OCI-LY1 (cell line): Measurements from ENCODE around the gene PIANP.

ENCODE experiments used
- H2AFZ ChIP-seq: fragments of 200-600 bp; sonication (generic), shearing (Covaris generic); 2 replicates; pipeline ENCODE4 v1.6.0; 2014; ENCODE audit warnings: antibody characterized with exemption, mild to moderate bottlenecking, low read length
- H3F3A ChIP-seq: fragments of 200-600 bp; sonication (generic), shearing (Covaris generic); 2 replicates; pipeline ENCODE4 v1.6.0; 2014; ENCODE audit warnings: mild to moderate bottlenecking, antibody characterized with exemption, low read length, moderate library complexity; ENCODE audit not compliant: insufficient read depth
- H3K27ac ChIP-seq: fragments of 200-600 bp; sonication (generic); 2 replicates; pipeline ENCODE4 v1.5.1; 2014; ENCODE audit warnings: low read length, mixed run types, mild to moderate bottlenecking, low read depth; ENCODE audit not compliant: poor library complexity, severe bottlenecking
- H3K27me3 ChIP-seq: fragments of 200-600 bp; sonication (generic); 2 replicates; pipeline ENCODE4 v1.6.0; 2014; ENCODE audit warnings: antibody characterized with exemption, mild to moderate bottlenecking, low read length, moderate library complexity; ENCODE audit not compliant: insufficient read depth
- H3K36me3 ChIP-seq: fragments of 200-600 bp; sonication (generic); 2 replicates; pipeline ENCODE4 v1.6.1; 2014; ENCODE audit warnings: mild to moderate bottlenecking, antibody characterized with exemption, low read length, moderate library complexity, mixed read lengths; ENCODE audit not compliant: insufficient read depth
- H3K4me1 ChIP-seq: fragments of 200-600 bp; sonication (generic); 2 replicates; pipeline ENCODE4 v1.5.1; 2014; ENCODE audit warnings: mild to moderate bottlenecking, low read length, moderate library complexity; ENCODE audit not compliant: insufficient read depth, severe bottlenecking
- H3K4me2 ChIP-seq: fragments of 200-600 bp; sonication (generic), shearing (Covaris generic); 2 replicates; pipeline ENCODE4 v1.6.1; 2014; ENCODE audit warnings: low read length
- H3K4me3 ChIP-seq: fragments of 200-600 bp; sonication (generic); 2 replicates; pipeline ENCODE4 v1.5.1; 2014; ENCODE audit warnings: low read length, low read depth, mild to moderate bottlenecking, mixed read lengths; ENCODE audit not compliant: poor library complexity, severe bottlenecking
- H3K79me2 ChIP-seq: fragments of 200-600 bp; shearing (Covaris generic); 2 replicates; pipeline ENCODE4 v1.6.1; 2016; ENCODE audit warnings: mixed run types, low read length, mixed read lengths; ENCODE audit not compliant: insufficient read depth
- H3K9ac ChIP-seq: fragments of 200-600 bp; sonication (generic), shearing (Covaris generic); 2 replicates; pipeline ENCODE4 v1.6.1; 2014; ENCODE audit warnings: mild to moderate bottlenecking, low read length, mixed read lengths
- H3K9me2 ChIP-seq: fragments of 200-600 bp; sonication (generic), shearing (Covaris generic); 2 replicates; pipeline ENCODE4 v1.6.1; 2014; ENCODE audit warnings: low read depth, mild to moderate bottlenecking, low read length, mixed read lengths
- H3K9me3 ChIP-seq: fragments of 200-600 bp; shearing (Covaris generic); 2 replicates; pipeline ENCODE4 v1.6.1; 2014; ENCODE audit warnings: low read length, mixed read lengths
- H4K20me1 ChIP-seq: fragments of 200-600 bp; sonication (generic), shearing (Covaris generic); 2 replicates; pipeline ENCODE4 v1.6.0; 2016; ENCODE audit warnings: mild to moderate bottlenecking, low read length; ENCODE audit not compliant: insufficient read depth
- CTCF ChIP-seq: fragments of 200-600 bp; sonication (generic), shearing (Covaris generic); IDR thresholded peaks from 2 replicates; pipeline ENCODE4 v1.5.1; 2017; ENCODE audit warnings: mild to moderate bottlenecking, antibody characterized with exemption, low read length, moderate library complexity, mixed read lengths
- EZH2 ChIP-seq: fragments of 200-600 bp; sonication (generic), shearing (Covaris generic); IDR thresholded peaks from 2 replicates; pipeline ENCODE4 v1.8.0; 2017; ENCODE audit warnings: borderline replicate concordance, mixed run types, mild to moderate bottlenecking, antibody characterized with exemption, low read length, moderate library complexity, mixed read lengths

PIANP gene

GRCh38 chr12:6699259-6699988, 1.2 kb downstream of the PIANP start:
- Histone ChIP-seq H3K27me3 (peaks cover 20% of the 10 kb centered on the region; the same call in 1 of the 2 replicates), H3K4me1 (peaks cover 48% of the 10 kb centered on the region), H3K79me2 (no peaks in the 10 kb centered on the region), H3K4me2 (no peak overlapping the region; the same call in 1 of the 2 replicates), H3K27ac (no peak overlapping the region), H3K4me3 (no peak overlapping the region), H3K36me3 (no peaks in the 10 kb centered on the region), H3K9ac (no peak overlapping the region), H3K9me2 (no peaks in the 10 kb centered on the region), H3F3A (no peaks in the 10 kb centered on the region), H2AFZ (no peak overlapping the region), H4K20me1 (no peaks in the 10 kb centered on the region), H3K9me3 (no peaks in the 10 kb centered on the region)
- TF ChIP-seq CTCF (no peak), EZH2 (no peak)

DNA sequence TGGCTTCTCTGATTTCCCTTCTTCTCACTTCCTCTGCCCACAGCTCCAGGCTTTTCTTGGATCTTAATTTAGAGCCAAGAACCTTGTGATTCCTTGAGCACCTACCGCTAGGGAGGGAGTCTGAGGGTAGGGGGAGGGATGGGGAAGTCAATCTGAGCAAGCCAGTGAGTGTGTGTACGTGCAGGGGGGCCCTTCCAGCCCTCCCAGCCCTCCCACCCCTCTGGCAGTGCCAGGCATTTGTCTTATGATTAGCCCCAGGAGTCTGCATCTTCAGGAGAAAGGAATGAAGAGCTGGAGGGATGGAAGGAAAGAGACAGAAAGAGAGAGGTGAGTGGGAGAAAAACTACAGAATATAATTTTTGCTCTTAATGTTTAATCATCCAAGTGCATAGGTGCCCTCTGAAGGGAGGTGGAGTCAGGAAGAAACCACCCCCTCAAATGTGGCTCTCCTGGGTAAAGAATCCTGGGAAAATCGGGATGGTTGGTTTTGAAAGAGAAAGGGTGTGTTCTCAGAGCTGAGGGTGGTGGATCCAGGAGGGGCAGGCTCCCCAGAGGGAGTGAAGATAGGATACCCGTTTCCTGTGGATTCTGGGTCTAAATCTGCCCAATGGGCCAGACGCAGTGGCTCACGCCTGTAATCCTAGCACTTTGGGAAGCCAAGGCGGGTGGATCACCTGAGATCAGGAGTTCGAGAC, 2.1 kb downstream of the PIANP start:
- H3K36me3 ChIP-seq = no peaks in the 10 kb centered on the region
- H4K20me1 ChIP-seq = no peaks in the 10 kb centered on the region
- H3F3A ChIP-seq = no peaks in the 10 kb centered on the region
- peaks cover 48% of the 10 kb centered on the region for H3K4me1 ChIP-seq
- no peak overlapping the region for H2AFZ ChIP-seq
- H3K27ac ChIP-seq = no peak overlapping the region
- no peak for TF ChIP-seq EZH2
- TF ChIP-seq CTCF = no peak
- no peak overlapping the region for H3K4me3 ChIP-seq
- no peaks in the 10 kb centered on the region for H3K9me2 ChIP-seq
- no peak overlapping the region for H3K9ac ChIP-seq
- no peaks in the 10 kb centered on the region for H3K9me3 ChIP-seq
- H3K79me2 ChIP-seq = no peaks in the 10 kb centered on the region
- peaks cover 18% of the 10 kb centered on the region; the same call in 1 of the 2 replicates for H3K27me3 ChIP-seq
- H3K4me2 ChIP-seq = no peak overlapping the region

DNA sequence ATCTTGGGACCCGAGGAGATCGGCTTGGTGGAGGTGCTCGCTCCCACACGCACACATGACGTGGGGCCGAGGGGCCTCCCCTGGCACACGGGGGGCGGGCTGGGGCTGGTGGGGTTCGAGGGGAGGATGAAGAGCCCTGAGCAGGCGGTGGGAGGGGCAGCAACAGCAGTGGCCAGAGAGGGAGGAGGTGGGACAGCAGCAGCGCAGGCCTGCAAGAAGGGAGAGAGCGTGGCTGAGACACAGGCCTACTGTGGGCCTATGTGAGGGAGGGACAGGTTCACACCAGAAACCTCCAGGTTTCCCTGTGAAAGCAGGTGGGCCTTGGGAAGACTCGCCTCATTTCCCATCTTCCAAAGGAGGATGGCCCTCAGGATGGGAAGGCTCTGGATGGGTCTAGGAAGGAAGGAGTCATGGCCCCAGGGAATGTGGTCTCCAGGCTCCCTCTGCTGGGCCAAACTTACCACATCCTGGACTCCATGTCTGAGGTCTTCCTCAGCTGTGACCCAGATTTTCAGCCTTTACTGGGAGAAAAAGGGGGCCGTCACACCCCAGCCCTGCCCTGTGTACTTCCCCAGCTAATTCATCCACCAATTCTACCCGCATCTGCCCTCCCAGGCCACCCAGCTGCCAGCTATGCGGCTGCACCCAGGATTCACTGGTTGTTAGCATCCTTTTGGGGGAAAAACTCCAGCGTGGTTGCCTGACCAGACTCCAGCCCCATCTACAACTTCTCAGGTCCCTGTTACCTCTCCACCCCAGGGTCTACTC, 2.8 kb downstream of the PIANP start:
- H3K4me2 ChIP-seq = peak overlapping the region; percentile 34; the same call in 1 of the 2 replicates
- H3F3A ChIP-seq = no peaks in the 10 kb centered on the region

More for the DNA sequence above, 2.8 kb downstream of the PIANP start:
- peak overlapping the region; percentile 27 for H3K4me3 ChIP-seq
- no peaks in the 10 kb centered on the region for H3K9me2 ChIP-seq
- no peaks in the 10 kb centered on the region for H3K79me2 ChIP-seq
- no peaks in the 10 kb centered on the region for H3K36me3 ChIP-seq
- no peak overlapping the region for H2AFZ ChIP-seq
- peaks cover 16% of the 10 kb centered on the region; the same call in 1 of the 2 replicates for H3K27me3 ChIP-seq
- H3K4me1 ChIP-seq = peaks cover 48% of the 10 kb centered on the region
- peak overlapping the region; percentile 74 for H3K27ac ChIP-seq
- peak overlapping the region; percentile 23; the same call in 1 of the 2 replicates for H3K9ac ChIP-seq
- no peaks in the 10 kb centered on the region for H3K9me3 ChIP-seq
- TF ChIP-seq EZH2 = no peak
- peak; percentile 67; the same call in 1 of the 2 replicates for TF ChIP-seq CTCF
- no peaks in the 10 kb centered on the region for H4K20me1 ChIP-seq
